KMS-11 (cell line): ENCODE measurements around the gene ITGA8.

Experiments used
- H2AFZ ChIP-seq: fragments of 200-600 bp; sonication (generic); 2 replicates; pipeline ENCODE4 v1.6.1; 2016; ENCODE audit warnings: antibody characterized with exemption, mixed run types, low read depth
- H3K27ac ChIP-seq: fragments of 200-600 bp; sonication (generic); 2 replicates; pipeline ENCODE4 v1.6.1; 2016; ENCODE audit warnings: mild to moderate bottlenecking, mixed run types
- H3K27me3 ChIP-seq: fragments of 200-600 bp; sonication (generic); 2 replicates; pipeline ENCODE4 v1.6.1; 2017; ENCODE audit warnings: mild to moderate bottlenecking, low read depth, mixed run types, moderate library complexity; ENCODE audit not compliant: insufficient read depth
- H3K36me3 ChIP-seq: fragments of 200-600 bp; sonication (generic); 2 replicates; pipeline ENCODE4 v1.6.1; 2017; ENCODE audit warnings: mild to moderate bottlenecking, mixed run types; ENCODE audit not compliant: insufficient read depth
- H3K4me1 ChIP-seq: fragments of 200-600 bp; sonication (generic); 2 replicates; pipeline ENCODE4 v1.6.1; 2016; ENCODE audit warnings: mild to moderate bottlenecking, low read depth, mixed run types; ENCODE audit not compliant: poor library complexity, severe bottlenecking
- H3K4me2 ChIP-seq: fragments of 200-600 bp; sonication (generic); 2 replicates; pipeline ENCODE4 v1.7.0; 2016; ENCODE audit warnings: mild to moderate bottlenecking, mixed run types
- H3K4me3 ChIP-seq: fragments of 200-600 bp; sonication (generic); IDR thresholded peaks from 2 replicates; pipeline ENCODE4 v1.6.1; 2017; ENCODE audit warnings: low read depth, low read length, mixed read lengths; ENCODE audit not compliant: insufficient read depth
- H3K79me2 ChIP-seq: fragments of 200-600 bp; sonication (generic); 2 replicates; pipeline ENCODE4 v1.6.1; 2016; ENCODE audit warnings: low read depth, mixed run types; ENCODE audit not compliant: insufficient read depth
- H3K9ac ChIP-seq: fragments of 200-600 bp; sonication (generic); 2 replicates; pipeline ENCODE4 v1.6.1; 2016; ENCODE audit warnings: mild to moderate bottlenecking, mixed run types
- H4K20me1 ChIP-seq: fragments of 200-600 bp; sonication (generic); 2 replicates; pipeline ENCODE4 v1.6.1; 2016; ENCODE audit warnings: mild to moderate bottlenecking, mixed run types; ENCODE audit not compliant: insufficient read depth
- TF ChIP-seq, protein P1 (sequence below): fragments of 200-600 bp; sonication (generic); conservative IDR thresholded peaks from 2 replicates; pipeline ENCODE4 v1.6.1; 2017; ENCODE audit warnings: low read depth, mild to moderate bottlenecking, antibody characterized with exemption, low read length, moderate library complexity, mixed read lengths

Gene ITGA8

DNA sequence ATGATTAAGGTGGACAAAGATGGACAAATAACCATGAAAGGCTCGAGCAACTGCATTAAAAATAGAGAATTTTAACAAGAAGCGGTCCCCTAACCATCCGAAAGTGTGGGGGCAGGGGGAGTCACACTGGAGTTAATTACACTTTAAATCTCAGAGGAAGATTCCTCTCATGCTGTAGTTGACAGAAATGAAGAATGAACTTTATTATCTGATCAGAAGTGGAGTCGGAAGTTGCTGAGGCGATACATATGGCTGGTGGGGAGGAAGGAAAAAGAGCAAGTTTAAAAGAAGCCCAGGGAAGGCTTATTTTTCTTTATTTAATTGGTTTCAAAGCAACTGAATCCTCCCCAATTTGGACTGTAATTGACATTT is 246.3 kb downstream of the ITGA8 start:
- Histone ChIP-seq H3K4me1 (no peaks in the 10 kb centered on the region), H4K20me1 (no peaks in the 10 kb centered on the region), H3K27ac (no peak overlapping the region), H2AFZ (no peak overlapping the region), H3K27me3 (no peaks in the 10 kb centered on the region), H3K79me2 (no peaks in the 10 kb centered on the region), H3K9ac (no peak overlapping the region), H3K4me2 (no peak overlapping the region), H3K36me3 (no peaks in the 10 kb centered on the region), H3K4me3 (no peak overlapping the region)
- TF ChIP-seq, protein P1, sequence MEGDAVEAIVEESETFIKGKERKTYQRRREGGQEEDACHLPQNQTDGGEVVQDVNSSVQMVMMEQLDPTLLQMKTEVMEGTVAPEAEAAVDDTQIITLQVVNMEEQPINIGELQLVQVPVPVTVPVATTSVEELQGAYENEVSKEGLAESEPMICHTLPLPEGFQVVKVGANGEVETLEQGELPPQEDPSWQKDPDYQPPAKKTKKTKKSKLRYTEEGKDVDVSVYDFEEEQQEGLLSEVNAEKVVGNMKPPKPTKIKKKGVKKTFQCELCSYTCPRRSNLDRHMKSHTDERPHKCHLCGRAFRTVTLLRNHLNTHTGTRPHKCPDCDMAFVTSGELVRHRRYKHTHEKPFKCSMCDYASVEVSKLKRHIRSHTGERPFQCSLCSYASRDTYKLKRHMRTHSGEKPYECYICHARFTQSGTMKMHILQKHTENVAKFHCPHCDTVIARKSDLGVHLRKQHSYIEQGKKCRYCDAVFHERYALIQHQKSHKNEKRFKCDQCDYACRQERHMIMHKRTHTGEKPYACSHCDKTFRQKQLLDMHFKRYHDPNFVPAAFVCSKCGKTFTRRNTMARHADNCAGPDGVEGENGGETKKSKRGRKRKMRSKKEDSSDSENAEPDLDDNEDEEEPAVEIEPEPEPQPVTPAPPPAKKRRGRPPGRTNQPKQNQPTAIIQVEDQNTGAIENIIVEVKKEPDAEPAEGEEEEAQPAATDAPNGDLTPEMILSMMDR, result no peak

DNA sequence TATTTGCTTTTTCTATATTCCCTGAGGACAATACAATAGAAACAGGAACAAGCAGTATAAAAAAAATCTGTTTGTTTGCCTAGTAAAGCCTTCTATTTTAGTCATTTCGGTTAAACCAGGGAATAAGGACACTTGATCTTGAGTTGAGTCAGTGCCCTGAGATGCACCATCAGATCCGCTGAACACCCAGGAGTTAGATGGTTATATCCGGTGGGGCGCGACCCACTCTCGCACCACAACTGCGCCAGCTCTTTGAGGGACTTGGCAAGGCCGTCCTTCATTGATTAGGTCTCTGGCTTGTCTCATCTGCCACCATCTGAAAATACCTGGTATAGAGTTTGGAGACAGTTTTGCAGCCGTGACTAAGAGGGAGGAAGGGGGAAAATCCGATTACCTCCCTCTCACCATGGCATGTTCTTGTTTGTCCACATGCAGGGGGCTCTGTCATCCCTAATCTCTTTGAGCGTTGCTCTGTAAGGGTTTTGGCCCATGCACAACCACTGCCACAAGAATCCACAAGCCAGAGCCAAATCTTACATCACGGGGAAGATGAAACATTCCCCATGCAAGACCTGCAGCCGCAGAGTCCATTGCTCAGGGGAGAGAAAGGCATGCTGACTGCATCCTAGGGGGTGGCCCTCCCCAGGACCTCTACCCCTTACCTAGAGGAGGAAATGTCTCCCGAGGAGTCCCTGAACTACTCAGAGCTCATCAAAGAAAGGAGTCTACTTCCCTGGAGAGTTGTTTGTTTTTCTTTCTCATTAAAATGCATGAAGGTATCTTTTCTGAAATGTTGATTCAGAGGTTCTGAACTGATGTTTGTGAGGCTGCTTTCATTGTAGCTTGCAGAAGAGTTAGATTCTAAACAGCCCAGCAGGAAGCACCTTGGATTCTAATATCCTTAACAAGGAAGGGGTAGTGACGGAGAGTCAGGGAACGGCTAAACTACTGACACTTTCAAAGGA is 247.0 kb downstream of the ITGA8 start:
- Histone ChIP-seq H3K36me3 (no peaks in the 10 kb centered on the region), H4K20me1 (no peaks in the 10 kb centered on the region), H3K4me3 (no peak overlapping the region), H2AFZ (0 out of 2 replicates have a peak overlapping the region, but pooled peaks have one; percentile 7), H3K4me2 (no peak overlapping the region), H3K9ac (no peak overlapping the region), H3K27me3 (no peaks in the 10 kb centered on the region), H3K4me1 (no peaks in the 10 kb centered on the region), H3K27ac (no peak overlapping the region), H3K79me2 (no peaks in the 10 kb centered on the region)
- TF ChIP-seq, protein P1, result no peak

DNA sequence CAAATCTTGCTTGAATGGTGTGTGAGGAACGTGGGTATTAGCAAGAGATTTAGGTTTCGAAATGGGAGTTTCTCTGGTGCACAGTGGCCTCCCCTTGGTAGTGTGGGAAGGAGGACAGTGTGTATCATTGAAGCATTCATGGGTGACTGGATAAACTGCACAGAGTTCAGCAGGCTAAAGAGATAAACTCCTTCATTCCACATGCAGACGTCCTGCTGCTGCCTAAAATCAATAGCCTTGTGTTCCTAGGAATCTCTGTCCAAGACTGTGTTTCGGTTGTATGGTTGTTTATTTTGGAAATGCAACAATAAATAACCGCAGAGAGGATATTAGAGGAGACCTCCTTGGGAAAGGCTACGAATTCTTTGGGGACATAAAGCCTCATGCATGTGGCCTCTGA is 247.7 kb downstream of the ITGA8 start:
- Histone ChIP-seq H3K4me2 (no peak overlapping the region), H3K27me3 (no peaks in the 10 kb centered on the region), H4K20me1 (no peaks in the 10 kb centered on the region), H2AFZ (no peak overlapping the region), H3K4me3 (no peak overlapping the region), H3K4me1 (no peaks in the 10 kb centered on the region), H3K27ac (no peak overlapping the region), H3K9ac (no peak overlapping the region), H3K36me3 (no peaks in the 10 kb centered on the region), H3K79me2 (no peaks in the 10 kb centered on the region)
- TF ChIP-seq, protein P1, result no peak

DNA sequence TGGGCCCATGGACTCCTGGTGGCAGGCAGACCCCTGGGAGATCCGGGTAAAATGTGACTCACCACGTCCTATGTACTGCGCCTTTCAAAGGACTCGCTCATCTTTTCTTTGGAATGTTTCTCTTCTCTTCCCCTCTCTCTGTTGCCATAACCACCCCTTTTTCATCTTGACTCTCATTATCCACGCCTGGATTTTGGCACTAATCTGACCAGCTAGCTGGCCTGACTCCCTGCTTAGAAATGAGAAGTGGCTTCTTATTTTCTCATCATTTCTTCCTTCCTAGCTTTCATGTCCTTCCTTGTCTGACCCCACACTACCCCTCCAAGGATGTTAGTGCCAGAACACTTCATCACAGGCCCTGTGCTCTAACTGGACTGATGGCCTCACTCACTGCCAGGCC is 250.6 kb downstream of the ITGA8 start:
- Histone ChIP-seq H3K4me2 (no peak overlapping the region), H3K9ac (no peak overlapping the region), H4K20me1 (no peaks in the 10 kb centered on the region), H3K36me3 (no peaks in the 10 kb centered on the region), H2AFZ (no peak overlapping the region), H3K4me3 (no peak overlapping the region), H3K27ac (no peak overlapping the region), H3K27me3 (no peaks in the 10 kb centered on the region), H3K79me2 (no peaks in the 10 kb centered on the region), H3K4me1 (no peaks in the 10 kb centered on the region)
- TF ChIP-seq, protein P1, result no peak
